Central memory CD4-positive, alpha-beta T cell (primary cell): ENCODE results near the gene INPP5A.
"Not testable (repeated sequence)": the region's sequence is repeated elsewhere in the genome, so short reads cannot be mapped to it uniquely, and the experiment has no call there.

ENCODE experiments used
- DNase-seq: peaks from one replicate; pipeline ENCODE4 v3.0.0; 2022

Gene INPP5A

GRCh38 chr10:132503581-132504421 lies 33.8 kb upstream of the INPP5A start:
- no peak for DNase-seq

GRCh38 chr10:132504501-132505272 lies 32.9 kb upstream of the INPP5A start:
- DNase-seq: no peak

GRCh38 chr10:132505546-132505945 lies 32.0 kb upstream of the INPP5A start:
- not testable (repeated sequence) for DNase-seq

GRCh38 chr10:132506711-132507408 lies 30.7 kb upstream of the INPP5A start:
- DNase-seq: no peak

- no peak for DNase-seq
Measured at GRCh38 chr10:132507409-132507955, 30.1 kb upstream of the INPP5A start.

GRCh38 chr10:132507956-132508490 lies 29.6 kb upstream of the INPP5A start:
- DNase-seq: no peak

GRCh38 chr10:132508581-132509443 lies 28.8 kb upstream of the INPP5A start:
- no peak for DNase-seq

- no peak for DNase-seq
Measured at GRCh38 chr10:132509506-132510173, 27.9 kb upstream of the INPP5A start.

GRCh38 chr10:132510174-132510611 lies 27.4 kb upstream of the INPP5A start:
- DNase-seq: no peak

GRCh38 chr10:132511121-132512051 lies 26.2 kb upstream of the INPP5A start:
- DNase-seq: no peak

GRCh38 chr10:132512052-132512442 lies 25.5 kb upstream of the INPP5A start:
- DNase-seq: no peak

- DNase-seq: no peak
Measured at GRCh38 chr10:132512693-132513345, 24.8 kb upstream of the INPP5A start.

GRCh38 chr10:132514821-132515520 lies 22.6 kb upstream of the INPP5A start:
- no peak for DNase-seq

GRCh38 chr10:132515811-132516726 lies 21.5 kb upstream of the INPP5A start:
- no peak for DNase-seq

- DNase-seq: no peak
Measured at GRCh38 chr10:132516771-132517725, 20.5 kb upstream of the INPP5A start.

- DNase-seq: no peak
Measured at GRCh38 chr10:132517951-132518521, 19.6 kb upstream of the INPP5A start.
